WTC11 (cell line): ENCODE data around the gene TBKBP1. TPM values are rescaled to one million over a fixed set of nuclear protein-coding genes. Genes with fewer than 3 reads are reported as not detected.
A peak's percentile ranks its signal among the peaks of the same experiment; 100 is the strongest.

Experiments used
- ATAC-seq: fragments of 200-7000 bp; cut with Tn5 transposase; 2 replicates; pipeline ENCODE4 v1.10.0; 2021; ENCODE audit warnings: mild to moderate bottlenecking, moderate library complexity
- CTCF ChIA-PET: fragments of 300-600 bp; sonication (Branson Sonifier 250); formaldehyde crosslinking; loops from one replicate; lab custom pipeline; 2021; ENCODE audit warnings: antibody characterized with exemption; lab: Charles Lee
- POLR2A ChIA-PET: fragments of 350-600 bp; sonication (Branson Sonifier 250); formaldehyde crosslinking; loops from one replicate; lab custom pipeline; 2021; ENCODE audit warnings: antibody characterized with exemption; lab: Charles Lee
- DNase-seq: peaks from one replicate; pipeline ENCODE4 v3.0.0; 2021; ENCODE audit warnings: low spot score
- H3K27ac Mint-ChIP-seq: 2 replicates; pipeline ENCODE4 v1.8.0; 2021; ENCODE audit warnings: mixed read lengths
- H3K27me3 Mint-ChIP-seq: 2 replicates; pipeline ENCODE4 v1.8.0; 2021; ENCODE audit warnings: low read depth, mild to moderate bottlenecking, moderate library complexity, mixed read lengths
- H3K36me3 Mint-ChIP-seq: 2 replicates; pipeline ENCODE4 v1.8.0; 2021; ENCODE audit warnings: mixed read lengths
- H3K4me1 Mint-ChIP-seq: 2 replicates; pipeline ENCODE4 v1.8.0; 2022; ENCODE audit warnings: mixed read lengths
- H3K4me3 Mint-ChIP-seq: 2 replicates; pipeline ENCODE4 v1.8.0; 2021; ENCODE audit warnings: mild to moderate bottlenecking, moderate library complexity, mixed read lengths
- H3K9me3 Mint-ChIP-seq: 2 replicates; pipeline ENCODE4 v1.8.0; 2021; ENCODE audit warnings: mixed read lengths
- CREB1 ChIP-seq: sonication (generic); formaldehyde crosslinking; IDR thresholded peaks from 2 replicates; pipeline ENCODE4 v1.8.0; 2023; ENCODE audit warnings: mild to moderate bottlenecking, missing genetic modification reagents
- CREM ChIP-seq: sonication (generic); formaldehyde crosslinking; IDR thresholded peaks from 2 replicates; pipeline ENCODE4 v1.8.1; 2022; ENCODE audit warnings: mild to moderate bottlenecking, missing genetic modification reagents, moderate library complexity
- GABPB1 ChIP-seq: sonication (generic); formaldehyde crosslinking; IDR thresholded peaks from 2 replicates; pipeline ENCODE4 v1.8.1; 2023; ENCODE audit warnings: mild to moderate bottlenecking, missing genetic modification reagents
- NR1H2 ChIP-seq: sonication (generic); formaldehyde crosslinking; IDR thresholded peaks from 2 replicates; pipeline ENCODE4 v1.9.0; 2021; ENCODE audit warnings: mild to moderate bottlenecking, moderate library complexity, missing genetic modification reagents
- NR2C2 ChIP-seq: sonication (generic); formaldehyde crosslinking; IDR thresholded peaks from 2 replicates; pipeline ENCODE4 v1.8.0; 2022; ENCODE audit warnings: mild to moderate bottlenecking, missing genetic modification reagents
- ZNF232 ChIP-seq: sonication (generic); formaldehyde crosslinking; IDR thresholded peaks from 2 replicates; pipeline ENCODE4 v1.8.0; 2022; ENCODE audit warnings: mild to moderate bottlenecking, missing genetic modification reagents
- total RNA-seq: library from RNA; stranded (reverse); gene quantifications from 3 replicates; pipeline ENCODE4 v1.2.3, GENCODE V29; 2021
- TF ChIP-seq, protein P1 (sequence below): fragments of 200-600 bp; IDR thresholded peaks from 2 replicates; pipeline ENCODE4 v1.8.0; 2022; ENCODE audit warnings: antibody characterized with exemption
- TF ChIP-seq, protein P2 (sequence below): sonication (generic); formaldehyde crosslinking; IDR thresholded peaks from 2 replicates; pipeline ENCODE4 v1.8.1; 2023; ENCODE audit warnings: mild to moderate bottlenecking, missing genetic modification reagents, moderate library complexity
- TF ChIP-seq, protein P3 (sequence below): sonication (generic); formaldehyde crosslinking; IDR thresholded peaks from 2 replicates; pipeline ENCODE4 v1.8.1; 2023; ENCODE audit warnings: mild to moderate bottlenecking, missing genetic modification reagents
- TF ChIP-seq, protein P4 (sequence below): sonication (generic); formaldehyde crosslinking; IDR thresholded peaks from 2 replicates; pipeline ENCODE4 v1.8.0; 2022; ENCODE audit warnings: mild to moderate bottlenecking, missing genetic modification reagents
- TF ChIP-seq, protein P5 (sequence below): fragments of 250-450 bp; sonication (Bioruptor Pico); IDR thresholded peaks from 2 replicates; pipeline ENCODE4 v1.9.0; 2021; ENCODE audit warnings: mild to moderate bottlenecking
- TF ChIP-seq, protein P6 (sequence below): sonication (generic); formaldehyde crosslinking; conservative IDR thresholded peaks from 2 replicates; pipeline ENCODE4 v1.8.1; 2022; ENCODE audit warnings: mild to moderate bottlenecking, missing genetic modification reagents
- TF ChIP-seq, protein P7 (sequence below): sonication (generic); formaldehyde crosslinking; IDR thresholded peaks from 2 replicates; pipeline ENCODE4 v1.8.1; 2023; ENCODE audit warnings: mild to moderate bottlenecking, missing genetic modification reagents, borderline replicate concordance

Gene TBKBP1
- total RNA-seq, 1 experiment from 2014 or later = 17.4 TPM

DNA sequence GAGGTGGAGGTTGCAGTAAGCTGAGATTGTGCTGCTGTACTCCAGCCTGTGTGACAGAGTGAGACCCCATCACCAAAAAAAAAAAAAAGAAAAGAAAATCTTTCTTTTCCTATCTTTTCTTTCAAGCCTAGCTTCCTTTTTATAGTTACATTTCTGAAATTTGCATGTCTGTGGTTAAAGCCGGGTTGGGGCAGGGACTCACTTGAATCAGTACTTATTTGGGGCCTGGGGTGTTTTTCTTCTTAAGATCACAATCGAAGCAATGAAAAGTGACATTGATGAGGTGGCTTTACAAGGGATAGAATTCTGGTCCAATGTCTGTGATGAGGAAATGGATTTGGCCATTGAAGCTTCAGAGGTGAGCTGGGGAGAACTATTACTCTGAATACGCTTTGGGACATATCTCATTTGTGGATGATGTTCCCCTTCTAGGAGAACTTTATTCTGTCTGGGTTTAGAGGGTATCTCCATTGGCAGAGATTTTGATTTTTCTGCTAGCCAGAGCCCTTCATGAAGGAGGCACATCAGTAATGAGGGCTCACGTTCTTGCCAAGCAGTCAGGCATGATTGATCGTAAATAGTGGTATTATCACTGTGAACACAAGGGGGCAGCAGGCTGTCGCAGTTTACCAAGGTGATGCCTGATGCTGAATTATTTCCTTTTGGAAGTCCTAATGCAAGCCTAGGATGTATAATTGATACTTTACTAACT lies 29.9 kb upstream of the TBKBP1 start:
- peaks cover 15% of the 10 kb centered on the region for H3K4me1 Mint-ChIP-seq
- DNase-seq (peak; percentile 62), ATAC-seq (peak; percentile 85)
- H3K36me3 Mint-ChIP-seq = peaks cover 78% of the 10 kb centered on the region
- H3K9me3 Mint-ChIP-seq = no peaks in the 10 kb centered on the region
- H3K27ac Mint-ChIP-seq = peak overlapping the region; percentile 95
- no peak for TF ChIP-seq NR1H2 (CRISPR knock-in tag)
- TF ChIP-seq, protein P1, sequence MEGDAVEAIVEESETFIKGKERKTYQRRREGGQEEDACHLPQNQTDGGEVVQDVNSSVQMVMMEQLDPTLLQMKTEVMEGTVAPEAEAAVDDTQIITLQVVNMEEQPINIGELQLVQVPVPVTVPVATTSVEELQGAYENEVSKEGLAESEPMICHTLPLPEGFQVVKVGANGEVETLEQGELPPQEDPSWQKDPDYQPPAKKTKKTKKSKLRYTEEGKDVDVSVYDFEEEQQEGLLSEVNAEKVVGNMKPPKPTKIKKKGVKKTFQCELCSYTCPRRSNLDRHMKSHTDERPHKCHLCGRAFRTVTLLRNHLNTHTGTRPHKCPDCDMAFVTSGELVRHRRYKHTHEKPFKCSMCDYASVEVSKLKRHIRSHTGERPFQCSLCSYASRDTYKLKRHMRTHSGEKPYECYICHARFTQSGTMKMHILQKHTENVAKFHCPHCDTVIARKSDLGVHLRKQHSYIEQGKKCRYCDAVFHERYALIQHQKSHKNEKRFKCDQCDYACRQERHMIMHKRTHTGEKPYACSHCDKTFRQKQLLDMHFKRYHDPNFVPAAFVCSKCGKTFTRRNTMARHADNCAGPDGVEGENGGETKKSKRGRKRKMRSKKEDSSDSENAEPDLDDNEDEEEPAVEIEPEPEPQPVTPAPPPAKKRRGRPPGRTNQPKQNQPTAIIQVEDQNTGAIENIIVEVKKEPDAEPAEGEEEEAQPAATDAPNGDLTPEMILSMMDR = peak; percentile 75; the same call in 1 of the 2 replicates
- POLR2A ChIA-PET = interaction anchor here (0.6 to 2.8 kb wide), 6 partner anchors 12 to 69 kb away, joined by 3 to 10 read pairs (median 4); partner anchors contain the start of genes KPNB1 and TBX21
- CTCF ChIA-PET = interaction anchor here (0.6 to 2.2 kb wide), 14 partner anchors 10 to 262 kb away, joined by 3 to 17 read pairs (median 4); partner anchors contain the start of gene KPNB1
- H3K27me3 Mint-ChIP-seq = no peaks in the 10 kb centered on the region
- no peak overlapping the region; the same call in 1 of the 2 replicates for H3K4me3 Mint-ChIP-seq

DNA sequence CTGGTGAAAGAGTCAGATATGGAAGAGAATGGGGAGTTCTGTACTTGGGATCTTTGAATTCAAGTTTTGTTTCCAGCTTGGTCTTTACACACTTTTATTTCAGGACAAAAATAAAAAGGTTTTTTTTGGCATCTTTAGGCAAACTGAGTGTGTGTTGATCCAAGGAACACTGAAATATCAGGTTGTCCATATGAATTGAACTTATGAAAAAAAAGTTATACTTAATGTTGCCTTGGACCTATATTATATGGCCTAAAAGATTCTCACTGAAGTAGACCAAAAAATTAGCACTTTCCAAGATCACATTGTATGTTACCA lies 29.4 kb upstream of the TBKBP1 start:
- H3K36me3 Mint-ChIP-seq = peaks cover 83% of the 10 kb centered on the region
- peaks cover 15% of the 10 kb centered on the region for H3K4me1 Mint-ChIP-seq
- TF ChIP-seq, protein P2, sequence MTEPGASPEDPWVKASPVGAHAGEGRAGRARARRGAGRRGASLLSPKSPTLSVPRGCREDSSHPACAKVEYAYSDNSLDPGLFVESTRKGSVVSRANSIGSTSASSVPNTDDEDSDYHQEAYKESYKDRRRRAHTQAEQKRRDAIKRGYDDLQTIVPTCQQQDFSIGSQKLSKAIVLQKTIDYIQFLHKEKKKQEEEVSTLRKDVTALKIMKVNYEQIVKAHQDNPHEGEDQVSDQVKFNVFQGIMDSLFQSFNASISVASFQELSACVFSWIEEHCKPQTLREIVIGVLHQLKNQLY (CRISPR knock-in tag) = no peak
- no peak for TF ChIP-seq ZNF232 (CRISPR knock-in tag)
- TF ChIP-seq, protein P3, sequence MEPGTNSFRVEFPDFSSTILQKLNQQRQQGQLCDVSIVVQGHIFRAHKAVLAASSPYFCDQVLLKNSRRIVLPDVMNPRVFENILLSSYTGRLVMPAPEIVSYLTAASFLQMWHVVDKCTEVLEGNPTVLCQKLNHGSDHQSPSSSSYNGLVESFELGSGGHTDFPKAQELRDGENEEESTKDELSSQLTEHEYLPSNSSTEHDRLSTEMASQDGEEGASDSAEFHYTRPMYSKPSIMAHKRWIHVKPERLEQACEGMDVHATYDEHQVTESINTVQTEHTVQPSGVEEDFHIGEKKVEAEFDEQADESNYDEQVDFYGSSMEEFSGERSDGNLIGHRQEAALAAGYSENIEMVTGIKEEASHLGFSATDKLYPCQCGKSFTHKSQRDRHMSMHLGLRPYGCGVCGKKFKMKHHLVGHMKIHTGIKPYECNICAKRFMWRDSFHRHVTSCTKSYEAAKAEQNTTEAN = no peak
- TF ChIP-seq, protein P4, sequence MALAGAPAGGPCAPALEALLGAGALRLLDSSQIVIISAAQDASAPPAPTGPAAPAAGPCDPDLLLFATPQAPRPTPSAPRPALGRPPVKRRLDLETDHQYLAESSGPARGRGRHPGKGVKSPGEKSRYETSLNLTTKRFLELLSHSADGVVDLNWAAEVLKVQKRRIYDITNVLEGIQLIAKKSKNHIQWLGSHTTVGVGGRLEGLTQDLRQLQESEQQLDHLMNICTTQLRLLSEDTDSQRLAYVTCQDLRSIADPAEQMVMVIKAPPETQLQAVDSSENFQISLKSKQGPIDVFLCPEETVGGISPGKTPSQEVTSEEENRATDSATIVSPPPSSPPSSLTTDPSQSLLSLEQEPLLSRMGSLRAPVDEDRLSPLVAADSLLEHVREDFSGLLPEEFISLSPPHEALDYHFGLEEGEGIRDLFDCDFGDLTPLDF = no peak
- TF ChIP-seq, protein P5, sequence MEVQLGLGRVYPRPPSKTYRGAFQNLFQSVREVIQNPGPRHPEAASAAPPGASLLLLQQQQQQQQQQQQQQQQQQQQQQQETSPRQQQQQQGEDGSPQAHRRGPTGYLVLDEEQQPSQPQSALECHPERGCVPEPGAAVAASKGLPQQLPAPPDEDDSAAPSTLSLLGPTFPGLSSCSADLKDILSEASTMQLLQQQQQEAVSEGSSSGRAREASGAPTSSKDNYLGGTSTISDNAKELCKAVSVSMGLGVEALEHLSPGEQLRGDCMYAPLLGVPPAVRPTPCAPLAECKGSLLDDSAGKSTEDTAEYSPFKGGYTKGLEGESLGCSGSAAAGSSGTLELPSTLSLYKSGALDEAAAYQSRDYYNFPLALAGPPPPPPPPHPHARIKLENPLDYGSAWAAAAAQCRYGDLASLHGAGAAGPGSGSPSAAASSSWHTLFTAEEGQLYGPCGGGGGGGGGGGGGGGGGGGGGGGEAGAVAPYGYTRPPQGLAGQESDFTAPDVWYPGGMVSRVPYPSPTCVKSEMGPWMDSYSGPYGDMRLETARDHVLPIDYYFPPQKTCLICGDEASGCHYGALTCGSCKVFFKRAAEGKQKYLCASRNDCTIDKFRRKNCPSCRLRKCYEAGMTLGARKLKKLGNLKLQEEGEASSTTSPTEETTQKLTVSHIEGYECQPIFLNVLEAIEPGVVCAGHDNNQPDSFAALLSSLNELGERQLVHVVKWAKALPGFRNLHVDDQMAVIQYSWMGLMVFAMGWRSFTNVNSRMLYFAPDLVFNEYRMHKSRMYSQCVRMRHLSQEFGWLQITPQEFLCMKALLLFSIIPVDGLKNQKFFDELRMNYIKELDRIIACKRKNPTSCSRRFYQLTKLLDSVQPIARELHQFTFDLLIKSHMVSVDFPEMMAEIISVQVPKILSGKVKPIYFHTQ = no peak
- no peak for TF ChIP-seq CREB1 (CRISPR knock-in tag)
- no peak for TF ChIP-seq CREM (CRISPR knock-in tag)
- TF ChIP-seq, protein P6, sequence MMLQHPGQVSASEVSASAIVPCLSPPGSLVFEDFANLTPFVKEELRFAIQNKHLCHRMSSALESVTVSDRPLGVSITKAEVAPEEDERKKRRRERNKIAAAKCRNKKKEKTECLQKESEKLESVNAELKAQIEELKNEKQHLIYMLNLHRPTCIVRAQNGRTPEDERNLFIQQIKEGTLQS (CRISPR knock-in tag) = no peak
- no peak for TF ChIP-seq NR2C2 (CRISPR knock-in tag)
- CTCF ChIA-PET = interaction anchor here (0.6 to 2.2 kb wide), 10 partner anchors 10 to 263 kb away, joined by 3 to 17 read pairs (median 4); partner anchors contain the start of gene KPNB1
- POLR2A ChIA-PET = interaction anchor here (2.8 kb wide), 1 partner anchor 15 kb away, joined by 10 read pairs; the partner anchor contains the start of gene KPNB1
- H3K27ac Mint-ChIP-seq = peak overlapping the region; percentile 95
- no peak overlapping the region; the same call in 1 of the 2 replicates for H3K4me3 Mint-ChIP-seq
- no peaks in the 10 kb centered on the region for H3K27me3 Mint-ChIP-seq
- DNase-seq = no peak
- no peak for ATAC-seq
- no peaks in the 10 kb centered on the region for H3K9me3 Mint-ChIP-seq

DNA sequence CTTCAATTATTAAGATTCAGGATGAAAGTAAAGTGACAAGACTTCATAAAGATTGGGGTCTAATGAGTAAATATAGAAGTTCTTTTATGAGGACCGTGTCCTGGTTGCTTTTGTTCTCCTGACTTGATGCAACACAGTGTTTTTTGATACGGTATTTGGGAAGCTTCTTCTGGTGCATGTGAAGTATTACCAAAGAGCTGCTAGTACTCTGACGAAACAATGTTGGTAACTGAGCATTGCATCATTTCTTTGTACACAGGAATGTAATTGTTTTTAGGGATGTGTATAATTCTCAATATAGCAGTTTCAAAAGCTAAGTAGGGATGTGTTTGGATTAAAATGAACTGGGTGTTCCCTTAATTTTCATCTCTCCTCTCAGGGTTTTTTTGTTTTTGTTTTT lies 28.3 kb upstream of the TBKBP1 start:
- peak; percentile 61; the same call in 1 of the 2 replicates for TF ChIP-seq GABPB1 (CRISPR knock-in tag)
- TF ChIP-seq, protein P7, sequence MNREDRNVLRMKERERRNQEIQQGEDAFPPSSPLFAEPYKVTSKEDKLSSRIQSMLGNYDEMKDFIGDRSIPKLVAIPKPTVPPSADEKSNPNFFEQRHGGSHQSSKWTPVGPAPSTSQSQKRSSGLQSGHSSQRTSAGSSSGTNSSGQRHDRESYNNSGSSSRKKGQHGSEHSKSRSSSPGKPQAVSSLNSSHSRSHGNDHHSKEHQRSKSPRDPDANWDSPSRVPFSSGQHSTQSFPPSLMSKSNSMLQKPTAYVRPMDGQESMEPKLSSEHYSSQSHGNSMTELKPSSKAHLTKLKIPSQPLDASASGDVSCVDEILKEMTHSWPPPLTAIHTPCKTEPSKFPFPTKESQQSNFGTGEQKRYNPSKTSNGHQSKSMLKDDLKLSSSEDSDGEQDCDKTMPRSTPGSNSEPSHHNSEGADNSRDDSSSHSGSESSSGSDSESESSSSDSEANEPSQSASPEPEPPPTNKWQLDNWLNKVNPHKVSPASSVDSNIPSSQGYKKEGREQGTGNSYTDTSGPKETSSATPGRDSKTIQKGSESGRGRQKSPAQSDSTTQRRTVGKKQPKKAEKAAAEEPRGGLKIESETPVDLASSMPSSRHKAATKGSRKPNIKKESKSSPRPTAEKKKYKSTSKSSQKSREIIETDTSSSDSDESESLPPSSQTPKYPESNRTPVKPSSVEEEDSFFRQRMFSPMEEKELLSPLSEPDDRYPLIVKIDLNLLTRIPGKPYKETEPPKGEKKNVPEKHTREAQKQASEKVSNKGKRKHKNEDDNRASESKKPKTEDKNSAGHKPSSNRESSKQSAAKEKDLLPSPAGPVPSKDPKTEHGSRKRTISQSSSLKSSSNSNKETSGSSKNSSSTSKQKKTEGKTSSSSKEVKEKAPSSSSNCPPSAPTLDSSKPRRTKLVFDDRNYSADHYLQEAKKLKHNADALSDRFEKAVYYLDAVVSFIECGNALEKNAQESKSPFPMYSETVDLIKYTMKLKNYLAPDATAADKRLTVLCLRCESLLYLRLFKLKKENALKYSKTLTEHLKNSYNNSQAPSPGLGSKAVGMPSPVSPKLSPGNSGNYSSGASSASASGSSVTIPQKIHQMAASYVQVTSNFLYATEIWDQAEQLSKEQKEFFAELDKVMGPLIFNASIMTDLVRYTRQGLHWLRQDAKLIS (CRISPR knock-in tag) = no peak
- ATAC-seq (no peak), DNase-seq (no peak)
- Mint-ChIP-seq H3K27me3 (no peaks in the 10 kb centered on the region), H3K9me3 (no peaks in the 10 kb centered on the region), H3K27ac (no peak overlapping the region), H3K4me1 (peaks cover 15% of the 10 kb centered on the region), H3K4me3 (no peak overlapping the region), H3K36me3 (peaks cover 86% of the 10 kb centered on the region)
- POLR2A ChIA-PET = interaction anchor here (2.8 kb wide), 1 partner anchor 16 kb away, joined by 10 read pairs; the partner anchor contains the start of gene KPNB1
- CTCF ChIA-PET = interaction anchor here (0.6 to 1.3 kb wide), 3 partner anchors 34 to 131 kb away, joined by 3 read pairs; no protein-coding TSS in a partner anchor
